Activated naive CD4-positive, alpha-beta T cell treated with anti-CD3 and anti-CD28 coated beads, Interleukin-2, amount 10 ng/mL, durations not matched to agents 7 days and 5 days (primary cell): ENCODE measurements around the gene MED23.

Source experiments
- CTCF ChIA-PET: fragments of 350-600 bp; sonication (Branson Sonifier 250); formaldehyde crosslinking; loops from one replicate; lab custom pipeline; 2021; ENCODE audit warnings: antibody characterized with exemption; lab: Charles Lee
- DNase-seq: peaks from one replicate; pipeline ENCODE4 v3.0.0-alpha.2; 2020
- H3K27ac Mint-ChIP-seq: one replicate; pipeline ENCODE4 v1.8.0; 2021; ENCODE audit warnings: mild to moderate bottlenecking, moderate library complexity, mixed read lengths
- H3K27me3 Mint-ChIP-seq: one replicate; pipeline ENCODE4 v1.8.0; 2021; ENCODE audit warnings: mild to moderate bottlenecking, mixed read lengths
- H3K36me3 Mint-ChIP-seq: one replicate; pipeline ENCODE4 v1.8.0; 2021; ENCODE audit warnings: mixed read lengths
- H3K4me1 Mint-ChIP-seq: one replicate; pipeline ENCODE4 v1.8.0; 2021; ENCODE audit warnings: mixed read lengths
- H3K4me3 Mint-ChIP-seq: one replicate; pipeline ENCODE4 v1.8.0; 2021; ENCODE audit warnings: mild to moderate bottlenecking, moderate library complexity, mixed read lengths
- H3K9me3 Mint-ChIP-seq: one replicate; pipeline ENCODE4 v1.8.0; 2021; ENCODE audit warnings: mixed read lengths

MED23 gene

DNA sequence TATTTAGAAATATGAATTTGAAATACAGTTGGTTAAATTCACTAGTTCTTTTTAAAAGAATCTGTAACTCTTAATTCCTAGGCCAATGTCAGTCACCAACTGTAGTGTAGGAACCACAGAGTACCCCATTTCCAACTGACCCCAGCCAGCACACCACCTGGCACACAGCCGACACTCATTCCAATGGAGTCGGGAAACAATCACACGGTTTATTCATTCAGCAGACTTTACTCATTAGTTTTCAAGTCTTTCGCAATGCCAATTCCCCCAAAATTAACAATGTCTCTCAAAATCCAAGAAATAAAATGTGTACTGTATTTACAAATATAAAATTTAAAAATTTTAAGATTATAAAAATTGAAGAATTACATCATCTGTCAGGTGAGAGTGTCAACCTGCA, 41.5 kb downstream of the MED23 start:
- no peak overlapping the region for H3K27ac Mint-ChIP-seq
- DNase-seq: no peak
- CTCF ChIA-PET: no interaction called here
- H3K36me3 Mint-ChIP-seq: peaks cover 37% of the 10 kb centered on the region
- H3K4me1 Mint-ChIP-seq: no peaks in the 10 kb centered on the region
- no peaks in the 10 kb centered on the region for H3K9me3 Mint-ChIP-seq
- no peak overlapping the region for H3K4me3 Mint-ChIP-seq
- no peaks in the 10 kb centered on the region for H3K27me3 Mint-ChIP-seq

GRCh38 chr6:131581523-131581922, 46.5 kb downstream of the MED23 start:
- CTCF ChIA-PET: no interaction called here

DNA sequence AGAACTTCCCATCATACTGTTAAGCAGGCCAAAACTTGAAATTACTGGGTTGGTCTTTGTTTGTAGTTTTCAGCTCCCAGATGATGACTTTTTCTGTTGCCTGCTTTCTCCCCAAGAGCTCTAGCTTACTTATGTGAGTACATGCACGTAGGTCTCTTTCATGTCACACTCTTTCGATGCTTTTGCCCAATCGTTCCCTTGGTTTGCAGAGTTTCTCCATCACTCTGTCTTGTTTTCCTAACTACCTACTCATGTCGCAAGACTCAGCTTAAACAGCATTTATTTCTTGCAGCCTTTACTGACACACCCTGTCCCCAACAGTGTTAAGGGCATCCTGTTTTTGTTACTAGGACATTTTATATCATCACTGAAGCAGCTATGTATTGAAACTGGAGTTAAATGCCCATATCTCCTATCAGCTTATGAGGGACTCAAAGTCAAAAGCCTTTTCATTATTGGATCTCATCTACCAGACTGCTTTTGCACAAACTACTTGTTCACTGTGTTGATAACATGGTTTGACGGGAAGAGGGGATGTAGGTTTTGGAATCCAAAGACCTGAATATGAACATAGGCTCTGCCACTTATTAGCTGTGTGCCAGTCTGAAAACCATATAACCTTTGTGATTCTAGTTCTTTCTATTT, 52.1 kb downstream of the MED23 start:
- Mint-ChIP-seq H3K36me3 (peaks cover 12% of the 10 kb centered on the region), H3K27ac (no peak overlapping the region), H3K9me3 (no peaks in the 10 kb centered on the region), H3K4me1 (no peaks in the 10 kb centered on the region), H3K4me3 (no peak overlapping the region), H3K27me3 (no peaks in the 10 kb centered on the region)
- CTCF ChIA-PET: no interaction called here
- no peak for DNase-seq

More at GRCh38 chr6:131581523-131581922, 46.5 kb downstream of the MED23 start:
- no peak for DNase-seq
- no peaks in the 10 kb centered on the region for H3K27me3 Mint-ChIP-seq
- H3K36me3 Mint-ChIP-seq: peaks cover 22% of the 10 kb centered on the region
- H3K27ac Mint-ChIP-seq: no peak overlapping the region
- H3K9me3 Mint-ChIP-seq: no peaks in the 10 kb centered on the region
- H3K4me1 Mint-ChIP-seq: no peaks in the 10 kb centered on the region
- H3K4me3 Mint-ChIP-seq: no peak overlapping the region

DNA sequence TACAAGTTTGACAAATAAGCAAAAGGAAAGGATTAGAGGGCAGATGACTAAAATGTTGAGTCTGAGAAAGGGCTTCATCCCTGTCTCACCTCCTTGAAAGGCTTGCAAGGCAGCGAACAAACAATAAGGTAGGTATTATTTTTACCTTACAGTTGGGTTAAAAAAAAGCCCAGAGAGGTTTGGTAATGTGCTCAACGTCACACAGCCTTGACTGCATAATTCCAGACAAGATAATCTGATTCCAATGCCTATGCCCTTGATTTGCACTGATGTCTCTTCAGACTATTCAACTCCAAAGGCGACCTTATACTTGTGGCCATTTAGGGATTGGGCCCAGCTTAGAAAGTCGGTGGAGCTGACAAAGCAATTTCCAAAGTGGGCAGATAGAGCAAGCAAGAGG, 53.4 kb downstream of the MED23 start:
- no peaks in the 10 kb centered on the region for H3K4me1 Mint-ChIP-seq
- H3K4me3 Mint-ChIP-seq: no peak overlapping the region
- H3K9me3 Mint-ChIP-seq: no peaks in the 10 kb centered on the region
- no peak for DNase-seq
- H3K27me3 Mint-ChIP-seq: no peaks in the 10 kb centered on the region
- peaks cover 7% of the 10 kb centered on the region for H3K36me3 Mint-ChIP-seq
- CTCF ChIA-PET: no interaction called here
- H3K27ac Mint-ChIP-seq: no peak overlapping the region

DNA sequence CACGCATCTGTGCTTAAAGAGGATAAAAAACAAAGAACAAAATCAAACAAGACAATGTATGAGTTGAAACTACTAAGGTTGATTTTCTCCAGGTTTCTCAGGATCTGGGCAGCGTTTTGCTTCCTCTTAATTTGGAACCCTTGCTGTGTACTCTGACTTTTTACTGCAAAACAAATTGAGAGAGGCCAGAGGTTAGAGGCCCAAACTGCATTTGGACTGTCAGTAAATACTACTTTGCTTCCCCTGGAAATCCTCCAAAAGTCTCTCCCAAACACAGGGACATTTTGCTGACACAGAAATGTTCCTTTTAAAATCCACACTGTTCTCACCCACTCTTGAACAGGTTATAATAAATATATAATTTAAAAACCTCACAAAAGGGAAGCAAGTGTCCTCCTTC, 53.9 kb downstream of the MED23 start:
- Mint-ChIP-seq H3K27me3 (no peaks in the 10 kb centered on the region), H3K9me3 (no peaks in the 10 kb centered on the region), H3K4me1 (no peaks in the 10 kb centered on the region), H3K4me3 (no peak overlapping the region), H3K27ac (no peak overlapping the region), H3K36me3 (peaks cover 7% of the 10 kb centered on the region)
- CTCF ChIA-PET: no interaction called here
- DNase-seq: no peak

- no peak within 1 kb of the TSS for H3K27ac Mint-ChIP-seq
- CTCF ChIA-PET: no interaction called here
- H3K4me3 Mint-ChIP-seq: no peak within 1 kb of the TSS
- H3K36me3 Mint-ChIP-seq: peaks cover 6% of the 10 kb centered on the region
- H3K9me3 Mint-ChIP-seq: no peaks in the 10 kb centered on the region
- DNase-seq: no peak
- H3K4me1 Mint-ChIP-seq: no peaks in the 10 kb centered on the region
- no peaks in the 10 kb centered on the region for H3K27me3 Mint-ChIP-seq
Measured at GRCh38 chr6:131572686-131573415, 55.2 kb downstream of the MED23 start, which contains the start of gene ARG1. Gene ARG1 (plus strand): TSS chr6:131573226. CDS start chr6:131573283, 57 bp downstream.

GRCh38 chr6:131568726-131569125, 59.3 kb downstream of the MED23 start:
- no peak overlapping the region for H3K4me3 Mint-ChIP-seq
- CTCF ChIA-PET: no interaction called here
- H3K27ac Mint-ChIP-seq: no peak overlapping the region
- H3K9me3 Mint-ChIP-seq: no peaks in the 10 kb centered on the region
- H3K27me3 Mint-ChIP-seq: no peaks in the 10 kb centered on the region
- peaks cover 6% of the 10 kb centered on the region for H3K36me3 Mint-ChIP-seq
- no peaks in the 10 kb centered on the region for H3K4me1 Mint-ChIP-seq
- DNase-seq: no peak

GRCh38 chr6:131565056-131565455, 63.0 kb downstream of the MED23 start:
- Mint-ChIP-seq H3K4me3 (no peak overlapping the region), H3K36me3 (no peaks in the 10 kb centered on the region), H3K9me3 (no peaks in the 10 kb centered on the region), H3K4me1 (no peaks in the 10 kb centered on the region), H3K27ac (no peak overlapping the region), H3K27me3 (no peaks in the 10 kb centered on the region)
- CTCF ChIA-PET: interaction anchor here (3.0 kb wide), 1 partner anchor 45 kb away, joined by 8 read pairs; no protein-coding TSS in a partner anchor
- DNase-seq: no peak

GRCh38 chr6:131561925-131562707, 65.9 kb downstream of the MED23 start:
- no peaks in the 10 kb centered on the region for H3K9me3 Mint-ChIP-seq

GRCh38 chr6:131558922-131559321, 69.1 kb downstream of the MED23 start:
- Mint-ChIP-seq H3K36me3 (no peaks in the 10 kb centered on the region), H3K9me3 (no peaks in the 10 kb centered on the region), H3K4me3 (no peak overlapping the region), H3K4me1 (no peaks in the 10 kb centered on the region), H3K27me3 (no peaks in the 10 kb centered on the region), H3K27ac (no peak overlapping the region)
- DNase-seq: no peak
- CTCF ChIA-PET: no interaction called here

More at GRCh38 chr6:131561925-131562707, 65.9 kb downstream of the MED23 start:
- no peaks in the 10 kb centered on the region for H3K4me1 Mint-ChIP-seq
- CTCF ChIA-PET: no interaction called here
- no peak overlapping the region for H3K4me3 Mint-ChIP-seq
- no peak overlapping the region for H3K27ac Mint-ChIP-seq
- no peaks in the 10 kb centered on the region for H3K27me3 Mint-ChIP-seq
- H3K36me3 Mint-ChIP-seq: no peaks in the 10 kb centered on the region
- no peak for DNase-seq

- H3K36me3 Mint-ChIP-seq: no peaks in the 10 kb centered on the region
- no peak overlapping the region for H3K27ac Mint-ChIP-seq
- H3K27me3 Mint-ChIP-seq: no peaks in the 10 kb centered on the region
- H3K9me3 Mint-ChIP-seq: no peaks in the 10 kb centered on the region
- H3K4me3 Mint-ChIP-seq: no peak overlapping the region
- CTCF ChIA-PET: no interaction called here
- DNase-seq: no peak
- no peaks in the 10 kb centered on the region for H3K4me1 Mint-ChIP-seq
Measured at GRCh38 chr6:131555992-131556391, 72.0 kb downstream of the MED23 start.

DNA sequence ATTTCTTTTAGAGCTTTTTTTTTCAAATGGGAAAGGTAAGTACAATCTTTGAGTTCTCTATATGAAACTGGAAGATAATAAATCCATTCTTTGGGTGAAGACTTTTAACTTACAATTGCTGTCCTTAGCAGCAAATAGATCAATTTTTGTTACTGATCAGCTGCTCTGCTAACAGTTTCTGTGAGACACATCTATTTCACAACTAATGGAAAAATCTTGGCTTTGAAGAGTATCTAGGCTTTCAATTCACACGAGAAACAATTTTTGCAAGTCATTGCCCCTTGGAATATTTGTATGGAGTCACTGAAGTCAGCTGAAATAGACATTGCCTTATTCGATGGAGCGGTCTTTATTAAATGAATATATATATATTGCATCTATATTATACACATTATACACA, 75.5 kb downstream of the MED23 start:
- no peak for DNase-seq
- Mint-ChIP-seq H3K9me3 (no peaks in the 10 kb centered on the region), H3K27me3 (peaks cover 12% of the 10 kb centered on the region), H3K27ac (no peak overlapping the region), H3K4me1 (no peaks in the 10 kb centered on the region), H3K36me3 (no peaks in the 10 kb centered on the region), H3K4me3 (no peak overlapping the region)
- CTCF ChIA-PET: no interaction called here

DNA sequence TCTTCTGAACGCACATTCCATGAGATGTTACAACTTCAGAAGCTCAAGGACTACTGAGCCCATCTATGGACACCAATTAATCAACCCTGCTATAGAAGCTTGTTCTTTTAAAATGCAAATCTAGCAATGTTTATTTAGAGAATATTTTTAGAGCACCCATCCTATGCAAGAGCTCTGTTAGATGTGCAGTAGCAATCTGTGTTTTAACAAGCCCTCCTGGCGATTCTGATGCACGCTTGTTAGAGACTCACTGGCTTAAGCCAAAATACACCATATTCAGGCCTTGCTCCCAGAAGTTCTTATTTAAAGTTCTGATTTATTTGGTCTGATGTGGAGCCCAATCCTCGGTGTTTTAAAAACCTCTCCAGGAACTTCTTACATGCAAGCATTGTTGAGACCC, 76.1 kb downstream of the MED23 start:
- no peak overlapping the region for H3K27ac Mint-ChIP-seq
- no peaks in the 10 kb centered on the region for H3K9me3 Mint-ChIP-seq
- no peaks in the 10 kb centered on the region for H3K36me3 Mint-ChIP-seq
- CTCF ChIA-PET: no interaction called here
- no peaks in the 10 kb centered on the region for H3K4me1 Mint-ChIP-seq
- DNase-seq: no peak
- no peak overlapping the region for H3K4me3 Mint-ChIP-seq
- H3K27me3 Mint-ChIP-seq: peaks cover 16% of the 10 kb centered on the region

DNA sequence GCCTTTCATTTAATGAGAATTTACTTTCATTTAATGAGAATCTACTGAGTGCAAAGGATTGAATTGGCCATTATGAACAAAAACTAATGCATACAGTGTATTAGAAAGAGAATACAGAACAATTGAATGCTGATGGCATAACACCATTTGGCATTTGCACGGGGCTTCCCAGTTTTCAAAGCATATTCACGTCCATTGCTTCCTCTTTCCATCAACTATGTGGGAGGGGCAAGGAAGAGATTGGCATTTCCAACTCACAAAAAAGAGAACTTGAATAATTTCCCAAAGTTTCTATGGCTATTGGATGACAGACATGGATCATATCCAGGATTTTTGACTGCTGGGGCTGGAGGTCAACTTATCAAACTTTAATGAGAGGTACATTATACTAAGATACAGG, 78.2 kb downstream of the MED23 start:
- no peak overlapping the region for H3K27ac Mint-ChIP-seq
- no peaks in the 10 kb centered on the region for H3K4me1 Mint-ChIP-seq
- H3K4me3 Mint-ChIP-seq: no peak overlapping the region
- H3K27me3 Mint-ChIP-seq: peaks cover 16% of the 10 kb centered on the region
- CTCF ChIA-PET: no interaction called here
- H3K36me3 Mint-ChIP-seq: no peaks in the 10 kb centered on the region
- no peaks in the 10 kb centered on the region for H3K9me3 Mint-ChIP-seq
- DNase-seq: no peak
